SU-DHL-6 (cell line): ENCODE results near the gene PON3.

Experiments used
- H2AFZ ChIP-seq: fragments of 200-600 bp; sonication (generic); 2 replicates; pipeline ENCODE4 v1.6.1; 2014; ENCODE audit warnings: low read depth, mild to moderate bottlenecking, moderate library complexity, mixed read lengths, antibody characterized with exemption, low read length; ENCODE audit not compliant: severe bottlenecking
- H3F3A ChIP-seq: fragments of 200-600 bp; shearing (Covaris generic); 2 replicates; pipeline ENCODE4 v1.6.0; 2016; ENCODE audit warnings: antibody characterized with exemption, mild to moderate bottlenecking; ENCODE audit not compliant: insufficient read depth
- H3K27ac ChIP-seq: fragments of 200-600 bp; sonication (generic); 2 replicates; pipeline ENCODE4 v1.5.1; 2016; ENCODE audit warnings: low read depth, mild to moderate bottlenecking, low read length, moderate library complexity, mixed read lengths
- H3K27me3 ChIP-seq: fragments of 200-600 bp; sonication (generic), shearing (Covaris generic); 2 replicates; pipeline ENCODE4 v1.6.0; 2014; ENCODE audit warnings: mild to moderate bottlenecking, low read length
- H3K36me3 ChIP-seq: fragments of 200-600 bp; sonication (generic); 2 replicates; pipeline ENCODE4 v1.6.1; 2014; ENCODE audit warnings: mild to moderate bottlenecking, low read length, mixed read lengths
- H3K4me2 ChIP-seq: fragments of 300-600, 200-600 bp; shearing (Covaris generic), sonication (generic); 2 replicates; pipeline ENCODE4 v1.6.0; 2014; ENCODE audit warnings: low read length, low read depth, mild to moderate bottlenecking; ENCODE audit not compliant: poor library complexity, severe bottlenecking
- H3K4me3 ChIP-seq: fragments of 200-600 bp; sonication (generic); 2 replicates; pipeline ENCODE4 v1.5.1; 2014; ENCODE audit warnings: antibody characterized with exemption, low read length, mild to moderate bottlenecking, mixed read lengths; ENCODE audit not compliant: insufficient read depth, poor library complexity, severe bottlenecking
- H3K79me2 ChIP-seq: fragments of 200-600 bp; sonication (generic); 2 replicates; pipeline ENCODE4 v1.6.1; 2014; ENCODE audit warnings: mild to moderate bottlenecking, low read length, moderate library complexity; ENCODE audit not compliant: insufficient read depth
- H3K9ac ChIP-seq: fragments of 200-600 bp; sonication (generic); 2 replicates; pipeline ENCODE4 v1.7.0; 2014; ENCODE audit warnings: mild to moderate bottlenecking, low read length
- H3K9me2 ChIP-seq: fragments of 200-600 bp; sonication (generic); replicated peaks from 2 replicates; pipeline ENCODE4 v1.6.1; 2014; ENCODE audit warnings: low read length; ENCODE audit not compliant: insufficient read depth
- H3K9me3 ChIP-seq: fragments of 200-600 bp; sonication (generic); 2 replicates; pipeline ENCODE4 v1.6.1; 2014; ENCODE audit warnings: low read length, mixed read lengths; ENCODE audit not compliant: insufficient read depth
- H4K20me1 ChIP-seq: fragments of 200-600 bp; sonication (generic); 2 replicates; pipeline ENCODE4 v1.6.1; 2014; ENCODE audit warnings: low read depth, mild to moderate bottlenecking, antibody characterized with exemption, low read length, moderate library complexity, mixed read lengths
- CTCF ChIP-seq: fragments of 200-600 bp; sonication (generic); IDR thresholded peaks from one replicate; pipeline ENCODE4 v1.5.1; 2017; ENCODE audit warnings: antibody characterized with exemption, mild to moderate bottlenecking, low read length, moderate library complexity; ENCODE audit not compliant: insufficient read depth, poor library complexity, severe bottlenecking
- EZH2phosphoT487 ChIP-seq: fragments of 200-600 bp; sonication (generic), shearing (Covaris generic); conservative IDR thresholded peaks from 2 replicates; pipeline ENCODE4 v1.6.1; 2018; ENCODE audit warnings: mild to moderate bottlenecking, antibody characterized with exemption, low read length, moderate library complexity, mixed read lengths

PON3 gene

DNA sequence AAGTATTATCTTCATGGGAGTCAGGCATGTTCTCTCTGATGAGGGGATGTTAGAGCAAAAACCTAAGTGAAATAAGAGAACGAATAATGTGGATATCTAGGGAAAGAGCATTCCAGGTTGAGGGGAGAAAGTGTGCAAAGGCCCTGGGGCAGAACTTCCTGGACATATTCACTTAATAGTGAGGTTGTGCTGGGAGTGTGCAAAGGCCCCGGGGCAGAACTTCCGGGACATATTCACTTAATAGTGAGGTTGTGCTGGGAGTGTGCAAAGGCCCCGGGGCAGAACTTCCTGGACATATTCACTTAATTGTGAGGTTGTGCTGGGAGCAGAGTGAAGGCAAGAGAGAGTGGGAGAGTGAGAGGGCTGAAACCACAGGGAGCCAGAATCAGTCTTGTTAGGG lies 83.6 kb downstream of the PON3 start:
- no peaks in the 10 kb centered on the region for H3K79me2 ChIP-seq
- H3K9me2 ChIP-seq = no peaks in the 10 kb centered on the region
- no peak overlapping the region for H3K27ac ChIP-seq
- H3F3A ChIP-seq = no peaks in the 10 kb centered on the region
- TF ChIP-seq CTCF = no peak
- no peak for TF ChIP-seq EZH2phosphoT487
- H3K4me3 ChIP-seq = no peak overlapping the region
- H4K20me1 ChIP-seq = no peaks in the 10 kb centered on the region
- no peaks in the 10 kb centered on the region for H3K36me3 ChIP-seq
- H3K9ac ChIP-seq = no peak overlapping the region
- H3K4me2 ChIP-seq = no peak overlapping the region
- no peaks in the 10 kb centered on the region for H3K9me3 ChIP-seq
- H3K27me3 ChIP-seq = no peaks in the 10 kb centered on the region
- H2AFZ ChIP-seq = no peak overlapping the region

GRCh38 chr7:95311389-95311788 lies 84.8 kb downstream of the PON3 start:
- H3K9me2 ChIP-seq = no peaks in the 10 kb centered on the region
- H3K79me2 ChIP-seq = no peaks in the 10 kb centered on the region
- H2AFZ ChIP-seq = no peak overlapping the region
- H3K9me3 ChIP-seq = no peaks in the 10 kb centered on the region
- no peaks in the 10 kb centered on the region for H3K36me3 ChIP-seq
- H3K27me3 ChIP-seq = no peaks in the 10 kb centered on the region
- TF ChIP-seq EZH2phosphoT487 (no peak), CTCF (no peak)
- no peak overlapping the region for H3K4me2 ChIP-seq
- H3K9ac ChIP-seq = no peak overlapping the region
- no peaks in the 10 kb centered on the region for H3F3A ChIP-seq
- H3K4me3 ChIP-seq = no peak overlapping the region
- no peaks in the 10 kb centered on the region for H4K20me1 ChIP-seq
- H3K27ac ChIP-seq = no peak overlapping the region

DNA sequence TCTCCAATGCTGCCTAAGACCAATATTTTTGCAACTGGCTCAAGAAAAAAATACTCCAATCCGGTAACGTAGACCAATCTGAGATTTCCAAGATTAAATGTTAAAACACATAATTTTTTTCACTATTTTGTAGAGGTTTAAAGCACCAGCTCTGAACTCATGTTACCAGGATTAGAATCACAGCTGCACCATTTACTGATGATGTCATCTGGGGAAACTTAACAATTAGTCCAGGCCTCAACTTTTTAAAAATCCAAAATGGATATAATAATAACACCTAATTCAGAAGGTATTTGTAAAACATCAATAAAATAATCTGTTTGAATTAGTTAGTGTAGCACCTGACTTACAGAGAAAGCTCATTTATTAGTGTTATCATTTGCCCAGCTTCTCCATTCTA lies 86.2 kb downstream of the PON3 start:
- H3K9me3 ChIP-seq = no peaks in the 10 kb centered on the region
- no peak overlapping the region for H2AFZ ChIP-seq
- H3K9ac ChIP-seq = no peak overlapping the region
- no peak overlapping the region for H3K27ac ChIP-seq
- H3K36me3 ChIP-seq = no peaks in the 10 kb centered on the region
- TF ChIP-seq EZH2phosphoT487 (no peak), CTCF (no peak)
- no peaks in the 10 kb centered on the region for H4K20me1 ChIP-seq
- H3F3A ChIP-seq = no peaks in the 10 kb centered on the region
- no peak overlapping the region for H3K4me3 ChIP-seq
- H3K4me2 ChIP-seq = no peak overlapping the region
- H3K79me2 ChIP-seq = no peaks in the 10 kb centered on the region
- H3K9me2 ChIP-seq = no peaks in the 10 kb centered on the region
- H3K27me3 ChIP-seq = no peaks in the 10 kb centered on the region
